Liver (tissue), 9 donors: Measurements from ENCODE around the gene CFDP1. TPM values are rescaled to one million over a fixed set of nuclear protein-coding genes. Genes with fewer than 3 reads are reported as not detected.

ENCODE experiments used
- DNase-seq: peaks from one replicate; pipeline ENCODE4 v3.0.0-alpha.2; 2017; ENCODE audit warnings: low spot score
- H3K27ac ChIP-seq, 2 donors: one replicate each; pipeline ENCODE4 v1.7.0; 2013; ENCODE audit warnings: inconsistent platforms in 2 of 2, low read length in 2 of 2, control low read depth in 1 of 2, low read depth in 1 of 2, mild to moderate bottlenecking in 1 of 2
- H3K27me3 ChIP-seq, 4 donors: one replicate each; pipeline versions ENCODE4 v1.6.1 to v1.7.0; 2013; ENCODE audit warnings: low read length in 3 of 4, inconsistent platforms in 1 of 4, mild to moderate bottlenecking in 1 of 4, moderate library complexity in 1 of 4; ENCODE audit not compliant: control insufficient read depth in 4 of 4, insufficient read depth in 4 of 4
- H3K36me3 ChIP-seq, 4 donors: one replicate each; pipeline versions ENCODE4 v1.6.1 to v1.7.0; 2013; ENCODE audit warnings: low read length in 3 of 4, mild to moderate bottlenecking in 3 of 4, low read depth in 1 of 4, moderate library complexity in 1 of 4; ENCODE audit not compliant: control insufficient read depth in 4 of 4, insufficient read depth in 3 of 4
- H3K4me1 ChIP-seq, 4 donors: one replicate each; pipeline versions ENCODE4 v1.6.1 to v1.7.0; 2013; ENCODE audit warnings: low read length in 3 of 4, mild to moderate bottlenecking in 3 of 4, moderate library complexity in 1 of 4; ENCODE audit not compliant: control insufficient read depth in 4 of 4, insufficient read depth in 4 of 4
- H3K4me3 ChIP-seq, 3 donors: one replicate each; pipeline versions ENCODE4 v1.6.1 to v1.7.0; 2013; ENCODE audit warnings: low read length in 3 of 3, control low read depth in 1 of 3, low read depth in 1 of 3, mild to moderate bottlenecking in 1 of 3
- H3K9ac ChIP-seq, 2 donors: one replicate each; pipeline ENCODE4 v1.7.0; 2013; ENCODE audit warnings: low read length in 2 of 2, mild to moderate bottlenecking in 2 of 2, moderate library complexity in 2 of 2, control low read depth in 1 of 2, low read depth in 1 of 2
- H3K9me3 ChIP-seq, 4 donors: one replicate each; pipeline versions ENCODE4 v1.6.1 to v1.7.0; 2013; ENCODE audit warnings: low read length in 3 of 4; ENCODE audit not compliant: control insufficient read depth in 4 of 4
- ATF3 ChIP-seq: IDR thresholded peaks from 2 replicates; pipeline ENCODE4 v1.6.1; 2016; ENCODE audit warnings: antibody characterized with exemption
- CTCF ChIP-seq: fragments of 150-350 bp; IDR thresholded peaks from 2 replicates; pipeline ENCODE4 v1.5.1; 2017; ENCODE audit warnings: improper control_type of control experiment, low read depth, low read length; ENCODE audit not compliant: missing input control
- EGR1 ChIP-seq, 2 donors: IDR thresholded peaks; 2 replicates each; pipeline ENCODE4 v1.6.1; 2016 to 2018; ENCODE audit warnings: antibody characterized with exemption in 2 of 2, low read depth in 2 of 2
- FOXA1 ChIP-seq: IDR thresholded peaks from 2 replicates; pipeline ENCODE4 v1.6.1; 2016; ENCODE audit warnings: antibody characterized with exemption
- FOXA2 ChIP-seq: IDR thresholded peaks from 2 replicates; pipeline ENCODE4 v1.6.1; 2016; ENCODE audit warnings: antibody characterized with exemption
- HNF4A ChIP-seq, 2 donors: conservative IDR thresholded peaks; 2 replicates each; pipeline ENCODE4 v1.6.1; 2016; ENCODE audit warnings: antibody characterized with exemption in 2 of 2, mild to moderate bottlenecking in 2 of 2
- HNF4G ChIP-seq: IDR thresholded peaks from 2 replicates; pipeline ENCODE4 v1.6.1; 2016; ENCODE audit warnings: antibody characterized with exemption
- JUND ChIP-seq, 2 donors: IDR thresholded peaks; 2 replicates each; pipeline ENCODE4 v1.6.1; 2016; ENCODE audit warnings: antibody characterized with exemption in 2 of 2
- MAX ChIP-seq: IDR thresholded peaks from 2 replicates; pipeline ENCODE4 v1.6.1; 2016; ENCODE audit warnings: antibody characterized with exemption
- NR2F2 ChIP-seq: IDR thresholded peaks from 2 replicates; pipeline ENCODE4 v1.6.1; 2016; ENCODE audit warnings: antibody characterized with exemption
- RAD21 ChIP-seq, 2 donors: IDR thresholded peaks; 2 replicates each; pipeline ENCODE4 v1.6.1; 2016; ENCODE audit warnings: antibody characterized with exemption in 2 of 2, mild to moderate bottlenecking in 2 of 2
- REST ChIP-seq: IDR thresholded peaks from 2 replicates; pipeline ENCODE4 v1.6.1; 2016; ENCODE audit warnings: antibody characterized with exemption, mild to moderate bottlenecking
- RXRA ChIP-seq, 2 donors: IDR thresholded peaks; 2 replicates each; pipeline ENCODE4 v1.6.1; 2017 to 2018; ENCODE audit warnings: antibody characterized with exemption in 2 of 2, mild to moderate bottlenecking in 1 of 2
- SP1 ChIP-seq: IDR thresholded peaks from 2 replicates; pipeline ENCODE4 v1.6.1; 2018; ENCODE audit warnings: antibody characterized with exemption, mild to moderate bottlenecking
- TAF1 ChIP-seq: conservative IDR thresholded peaks from 2 replicates; pipeline ENCODE4 v1.6.1; 2016; ENCODE audit warnings: antibody characterized with exemption, mild to moderate bottlenecking
- YY1 ChIP-seq: IDR thresholded peaks from 2 replicates; pipeline ENCODE4 v1.6.1; 2016; ENCODE audit warnings: antibody characterized with exemption, mild to moderate bottlenecking
- WGBS: extraction: QIAGEN DNeasy Blood & Tissue Kit; methylation state at CpG from one replicate; pipeline ENCODE4 v1.1.7; 2013; 5-methylcytosine and 5-hydroxymethylcytosine counted together
- polyA plus RNA-seq, 2 donors: library from polyadenylated mRNA; stranded (reverse) in 1 of 2; unstranded in 1 of 2; fragments of 200-250 nt in 1 of 2; fragments of >200 nt in 1 of 2; fragmentation: Nextera tagmentation in 1 of 2; extraction: Ambion mirVana in 1 of 2; gene quantifications; one replicate each; pipeline versions ENCODE4 v1.2.1 to v1.2.3, GENCODE V29; 2013 to 2015
- total RNA-seq, 2 donors: library from RNA; depleted of rRNA; stranded (reverse); fragments of >200 nt; gene quantifications; one replicate each; pipeline ENCODE4 v1.2.3, GENCODE V29; 2014
- TF ChIP-seq, protein P1 (sequence below): IDR thresholded peaks from 2 replicates; pipeline ENCODE4 v1.6.1; 2016; ENCODE audit warnings: antibody characterized with exemption
- donor health status: healthy.
- donor health status: healthy.
- donor health status: healthy.
- donor health status: healthy.
- donor health status: healthy.

Gene CFDP1
- total and polyA plus RNA-seq, 4 donors, result 20.5 to 49.2 (median 33.9) TPM

DNA sequence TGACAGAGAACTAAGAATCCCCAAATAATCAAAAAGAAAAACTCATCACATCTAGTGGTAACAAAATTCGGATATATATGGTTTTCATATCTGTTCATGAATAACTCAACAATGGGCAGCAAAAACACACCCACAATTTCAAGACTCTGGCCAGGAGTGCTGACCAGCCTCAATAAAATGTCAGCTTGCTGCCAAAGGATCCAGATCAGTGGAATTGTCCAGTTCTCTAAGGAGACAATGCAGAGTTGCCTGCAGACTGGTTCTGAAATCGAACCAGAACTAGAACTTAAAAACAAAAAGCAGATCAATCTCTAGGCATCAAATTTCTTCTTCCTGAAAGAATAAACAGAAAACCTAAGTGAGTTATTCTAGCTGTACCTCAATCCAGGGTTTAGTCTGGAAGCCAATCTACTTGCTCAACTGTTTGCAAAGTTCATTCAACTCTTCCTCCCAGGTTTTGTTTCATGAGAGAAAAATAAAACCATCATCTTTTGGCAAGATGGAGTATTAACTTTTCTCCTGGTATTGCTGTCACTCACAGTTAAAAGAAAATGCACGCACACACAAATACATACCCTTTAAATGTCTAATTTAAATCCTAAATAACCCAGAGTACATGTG is 61.0 kb downstream of the CFDP1 start:
- Histone ChIP-seq H3K4me1 (peaks cover 2 to 29% (median 21%) of the 10 kb centered on the region in 4 donors), H3K9ac (peak overlapping the region in 1 of 2 donors; percentile 12), H3K36me3 (no peaks in the 10 kb centered on the region), H3K27ac (peak overlapping the region; percentile 38 to 61), H3K27me3 (no peaks in the 10 kb centered on the region), H3K4me3 (no peak overlapping the region), H3K9me3 (no peaks in the 10 kb centered on the region)
- WGBS, result 37% methylated on average over 3 of the region's 3 CpGs
- TF ChIP-seq ATF3 (no peak), CTCF (no peak), NR2F2 (no peak), REST (no peak), RXRA (IDR thresholded peaks at IDR 0.05) (peak; percentile 91), FOXA2 (no peak), HNF4G (peak; percentile 20), EGR1 (IDR thresholded peaks at IDR 0.05; ENCODE audit: low read depth in 2 of 2) (no peak), JUND (IDR thresholded peaks at IDR 0.05) (peak in 1 of 2 donors; percentile 47), FOXA1 (no peak), SP1 (peak; percentile 45), RAD21 (IDR thresholded peaks at IDR 0.05) (peak; percentile 34 to 54), YY1 (peak; percentile 89), HNF4A (conservative IDR thresholded peaks at IDR 0.05) (peak; percentile 67 to 76), MAX (no peak), TAF1 (no peak)
- TF ChIP-seq, protein P1, sequence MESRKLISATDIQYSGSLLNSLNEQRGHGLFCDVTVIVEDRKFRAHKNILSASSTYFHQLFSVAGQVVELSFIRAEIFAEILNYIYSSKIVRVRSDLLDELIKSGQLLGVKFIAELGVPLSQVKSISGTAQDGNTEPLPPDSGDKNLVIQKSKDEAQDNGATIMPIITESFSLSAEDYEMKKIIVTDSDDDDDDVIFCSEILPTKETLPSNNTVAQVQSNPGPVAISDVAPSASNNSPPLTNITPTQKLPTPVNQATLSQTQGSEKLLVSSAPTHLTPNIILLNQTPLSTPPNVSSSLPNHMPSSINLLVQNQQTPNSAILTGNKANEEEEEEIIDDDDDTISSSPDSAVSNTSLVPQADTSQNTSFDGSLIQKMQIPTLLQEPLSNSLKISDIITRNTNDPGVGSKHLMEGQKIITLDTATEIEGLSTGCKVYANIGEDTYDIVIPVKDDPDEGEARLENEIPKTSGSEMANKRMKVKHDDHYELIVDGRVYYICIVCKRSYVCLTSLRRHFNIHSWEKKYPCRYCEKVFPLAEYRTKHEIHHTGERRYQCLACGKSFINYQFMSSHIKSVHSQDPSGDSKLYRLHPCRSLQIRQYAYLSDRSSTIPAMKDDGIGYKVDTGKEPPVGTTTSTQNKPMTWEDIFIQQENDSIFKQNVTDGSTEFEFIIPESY, result peak; percentile 53
- no peak for DNase-seq
